GM13977 (cell line): ENCODE measurements around the gene TMOD1.

Experiments
- DNase-seq: peaks from one replicate; pipeline ENCODE4 v3.0.0; 2012; ENCODE audit warnings: low spot score
- in situ Hi-C: fragments of 300-500 bp; cut with MboI; formaldehyde crosslinking; loops from one replicate; pipeline ENCODE4 v1.12.0; 2022; ENCODE audit warnings: low sequenced_read_pairs, low pct_unique_long_range_greater_than_20kb, mixed read lengths, inconsistent platforms; ENCODE audit not compliant: unreplicated experiment
- TF ChIP-seq, protein P1 (sequence below): IDR thresholded peaks from 2 replicates; pipeline ENCODE4 v1.5.1; 2012; ENCODE audit warnings: mild to moderate bottlenecking, control low read depth; ENCODE audit not compliant: insufficient read depth; ENCODE audit errors: extremely low read depth, missing control alignments

Gene TMOD1

DNA sequence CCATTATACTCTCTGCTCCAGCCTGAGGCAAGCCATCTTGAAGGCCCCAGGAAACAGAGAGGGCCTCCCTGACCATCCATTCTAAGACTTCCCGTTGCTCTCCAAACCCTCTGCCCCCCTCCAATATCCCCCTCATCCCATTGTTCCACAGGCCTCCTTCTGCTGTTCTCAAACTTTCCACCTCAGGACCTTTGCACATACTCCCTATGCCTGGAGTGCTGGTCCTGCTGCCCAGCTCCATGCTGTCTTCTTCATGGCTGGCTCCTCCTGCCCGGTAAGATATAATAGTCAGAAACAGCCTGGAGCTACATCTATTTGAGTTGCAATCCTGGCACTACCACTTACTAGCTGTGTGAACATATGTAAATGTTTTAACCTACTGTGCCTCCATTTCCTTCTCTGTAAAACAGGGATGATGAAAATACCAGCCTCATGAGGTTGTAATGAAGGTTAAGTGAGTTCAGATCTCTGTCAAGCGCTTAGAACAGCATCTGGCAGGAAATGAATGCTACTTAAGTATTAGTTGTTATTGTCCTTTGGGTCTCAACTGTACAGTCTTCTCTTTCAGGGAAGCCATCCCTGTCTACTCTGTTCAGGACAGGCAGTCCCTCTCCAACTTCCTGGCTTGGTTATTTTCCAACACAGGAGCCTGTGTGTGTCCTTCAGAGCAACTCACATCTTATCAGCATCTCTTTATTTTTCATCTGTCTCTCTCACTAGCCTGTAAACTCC is 45.8 kb downstream of the TMOD1 start:
- DNase-seq: no peak
- TF ChIP-seq, protein P1, sequence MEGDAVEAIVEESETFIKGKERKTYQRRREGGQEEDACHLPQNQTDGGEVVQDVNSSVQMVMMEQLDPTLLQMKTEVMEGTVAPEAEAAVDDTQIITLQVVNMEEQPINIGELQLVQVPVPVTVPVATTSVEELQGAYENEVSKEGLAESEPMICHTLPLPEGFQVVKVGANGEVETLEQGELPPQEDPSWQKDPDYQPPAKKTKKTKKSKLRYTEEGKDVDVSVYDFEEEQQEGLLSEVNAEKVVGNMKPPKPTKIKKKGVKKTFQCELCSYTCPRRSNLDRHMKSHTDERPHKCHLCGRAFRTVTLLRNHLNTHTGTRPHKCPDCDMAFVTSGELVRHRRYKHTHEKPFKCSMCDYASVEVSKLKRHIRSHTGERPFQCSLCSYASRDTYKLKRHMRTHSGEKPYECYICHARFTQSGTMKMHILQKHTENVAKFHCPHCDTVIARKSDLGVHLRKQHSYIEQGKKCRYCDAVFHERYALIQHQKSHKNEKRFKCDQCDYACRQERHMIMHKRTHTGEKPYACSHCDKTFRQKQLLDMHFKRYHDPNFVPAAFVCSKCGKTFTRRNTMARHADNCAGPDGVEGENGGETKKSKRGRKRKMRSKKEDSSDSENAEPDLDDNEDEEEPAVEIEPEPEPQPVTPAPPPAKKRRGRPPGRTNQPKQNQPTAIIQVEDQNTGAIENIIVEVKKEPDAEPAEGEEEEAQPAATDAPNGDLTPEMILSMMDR: no peak
- in situ Hi-C loops: no loop called here

DNA sequence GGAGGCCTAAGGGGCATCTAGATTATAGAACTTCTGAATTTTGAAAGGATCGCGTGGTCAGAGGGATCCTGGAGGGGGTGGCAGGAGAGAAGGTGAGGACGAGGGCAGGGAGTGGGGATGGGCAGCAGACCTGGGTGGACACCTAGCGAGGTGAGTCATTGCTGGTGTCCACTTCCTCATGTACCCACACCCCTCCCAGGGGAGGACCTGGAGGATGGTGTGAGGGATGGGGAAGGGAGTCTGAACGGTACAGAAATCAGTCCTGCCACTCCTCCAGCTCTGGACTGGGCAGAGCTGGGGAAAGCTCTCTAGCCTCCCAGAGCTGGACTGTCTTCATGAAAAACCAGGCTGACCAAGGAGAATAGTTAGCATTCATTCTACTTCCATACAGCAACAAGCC is 46.9 kb downstream of the TMOD1 start:
- no peak for DNase-seq
- TF ChIP-seq, protein P1: no peak
- in situ Hi-C loops: no loop called here

DNA sequence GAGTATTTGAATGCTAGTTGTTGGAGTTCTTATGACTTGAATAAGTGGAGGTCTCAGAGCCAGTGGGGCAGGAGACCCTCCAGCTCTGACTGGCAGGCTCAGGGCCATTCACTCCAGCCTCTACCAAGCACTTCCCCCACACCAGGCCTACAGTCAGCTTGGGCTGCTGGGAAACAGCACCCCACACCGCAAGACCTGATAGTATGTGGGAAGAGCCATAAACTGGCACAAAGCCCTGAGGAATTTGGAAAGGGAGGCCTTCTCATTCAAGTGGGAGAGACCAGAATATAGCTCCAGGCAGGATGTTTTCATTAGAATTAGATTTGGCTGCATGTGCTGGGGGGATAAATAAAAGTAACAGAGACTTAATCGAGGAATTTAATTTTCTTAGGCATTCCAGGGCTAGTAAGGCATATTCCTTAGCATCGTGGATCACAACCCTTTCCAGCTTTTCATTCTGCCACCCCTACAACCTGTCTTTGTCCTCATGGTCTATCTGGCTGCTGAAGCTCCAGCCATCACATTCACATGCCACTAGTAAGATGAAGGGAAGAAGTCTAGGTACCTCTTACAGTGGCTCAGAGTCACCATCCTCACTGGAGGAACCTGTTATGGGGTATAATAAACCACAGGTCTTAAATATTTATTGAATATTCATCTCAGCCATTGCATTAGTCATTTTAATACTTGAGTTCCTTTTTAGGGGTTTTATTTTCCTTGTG is 47.5 kb downstream of the TMOD1 start:
- in situ Hi-C loops: no loop called here
- TF ChIP-seq, protein P1: no peak
- DNase-seq: no peak

DNA sequence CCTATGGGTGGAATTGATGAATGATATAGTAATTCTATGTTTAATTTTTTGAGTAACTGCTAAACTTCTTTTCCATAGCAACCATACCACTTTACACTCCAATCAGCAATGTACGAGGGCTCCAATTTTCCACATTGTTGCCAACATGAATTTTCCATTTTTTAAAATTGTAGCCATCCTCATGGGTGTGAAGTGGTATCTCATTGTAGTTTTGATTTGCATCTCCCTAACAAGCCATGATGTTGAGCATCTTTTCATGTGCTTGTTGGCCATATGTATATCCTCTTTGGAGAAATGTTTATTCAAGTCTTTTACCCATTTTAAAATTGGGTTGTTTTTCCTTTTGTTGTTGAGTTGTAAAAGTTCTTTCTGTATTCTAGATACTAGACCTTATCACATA is 48.9 kb downstream of the TMOD1 start:
- DNase-seq: no peak
- TF ChIP-seq, protein P1: no peak
- in situ Hi-C loops: no loop called here

DNA sequence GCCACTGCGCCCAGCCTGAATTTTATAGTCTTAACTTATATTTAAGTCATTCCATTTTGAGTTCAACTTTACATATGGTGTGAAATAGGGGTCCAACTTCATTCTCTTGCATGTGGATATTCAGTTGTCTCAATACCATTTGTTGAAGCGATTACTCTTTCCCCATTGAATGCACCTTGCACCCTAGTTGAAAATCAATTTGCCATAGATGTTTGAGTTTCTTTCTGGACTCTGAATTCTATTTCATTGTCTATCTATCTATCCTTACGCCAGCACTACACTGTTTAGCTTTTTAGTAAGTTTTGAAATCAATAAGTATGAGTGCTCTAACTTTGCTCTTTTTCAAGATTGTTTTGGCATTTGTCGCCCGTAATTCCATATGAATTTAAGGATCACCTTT is 49.8 kb downstream of the TMOD1 start:
- TF ChIP-seq, protein P1: no peak
- DNase-seq: no peak
- in situ Hi-C loops: no loop called here

DNA sequence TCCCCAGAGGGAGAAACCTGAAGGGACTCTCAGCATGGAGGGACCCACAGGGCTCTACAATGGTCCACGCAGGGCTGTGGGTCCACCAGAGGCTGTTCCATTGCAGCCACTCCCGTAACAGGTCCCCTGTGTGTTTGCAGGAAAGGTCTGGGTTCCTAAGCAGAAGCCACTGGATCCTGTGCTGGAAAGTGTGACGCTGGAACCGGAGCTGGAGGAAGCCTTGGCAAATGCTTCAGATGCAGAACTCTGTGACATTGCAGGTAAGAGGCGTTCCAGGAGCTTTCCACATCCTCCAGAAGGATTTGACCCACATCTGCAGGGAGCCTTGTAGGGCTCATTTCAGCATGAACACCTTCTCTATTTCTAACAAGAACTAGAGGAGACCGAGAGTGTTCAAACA is 51.7 kb downstream of the TMOD1 start:
- TF ChIP-seq, protein P1: no peak
- in situ Hi-C loops: no loop called here
- no peak for DNase-seq
